K562 (cell line): ENCODE measurements around the gene TECPR2. TPM values are rescaled to one million over a fixed set of nuclear protein-coding genes. Genes with fewer than 3 reads are reported as not detected.

Experiments used
- ATAC-seq: fragments of 200-7000 bp; cut with Tn5 transposase; 3 replicates; pipeline ENCODE4 v1.9.1; 2020; ENCODE audit warnings: moderate library complexity
- BruUV-seq: library from RNA; stranded (reverse); fragments of 400-500 nt; replicated peaks from 2 replicates; lab custom pipeline; 2021; lab: Mats Ljungman, UMichigan
- CTCF ChIA-PET: fragments of 300-600 bp; formaldehyde crosslinking; extraction: SDS; loops from one replicate; lab custom pipeline; 2021; ENCODE audit warnings: low intra/inter-chr PET ratio; lab: Yijun Ruan, JAX
- POLR2A ChIA-PET: fragments of 300-600, 350-650 bp; sonication (Branson Sonifier 250); formaldehyde crosslinking; extraction: SDS; loops from one replicate; lab custom pipeline; 2021; ENCODE audit warnings: antibody characterized with exemption, inconsistent platforms; lab: Yijun Ruan, JAX
- DNase-seq, 4 experiments: peaks; one replicate each; pipeline versions ENCODE4 v3.0.0 to v3.0.0-alpha.2; 2011 to 2018; ENCODE audit warnings: low spot score in 3 of 4, mixed read lengths in 3 of 4; ENCODE audit errors: extremely low read depth in 1 of 4
- FAIRE-seq: peaks from 2 replicates; lab custom pipeline; 2011; peaks lifted over from hg19 to GRCh38; lab: Jason Lieb, UNC
- H2AFZ ChIP-seq: 2 replicates; pipeline ENCODE4 v1.6.0; 2011; ENCODE audit warnings: low read depth, low read length, control low read depth, inconsistent platforms
- H3K27ac ChIP-seq: fragments of 200-600 bp; 3 replicates; pipeline ENCODE4 v1.8.0; 2011; ENCODE audit warnings: low read depth, mild to moderate bottlenecking, control low read depth, inconsistent platforms, low read length, moderate library complexity, mixed read lengths; ENCODE audit errors: extremely low read depth
- H3K27me3 ChIP-seq, 2 experiments: fragments of 300-600 bp in 1 of 2; 2 replicates in 1 of 2; 3 replicates in 1 of 2; pipeline versions ENCODE4 v1.6.0 to v1.8.0; 2011; ENCODE audit warnings: inconsistent platforms in 2 of 2, low read length in 2 of 2, mild to moderate bottlenecking in 1 of 2, mixed read lengths in 1 of 2, moderate library complexity in 1 of 2; ENCODE audit not compliant: control insufficient read depth in 2 of 2, insufficient read depth in 2 of 2
- H3K36me3 ChIP-seq: fragments of 300-600 bp; 3 replicates; pipeline ENCODE4 v1.8.0; 2011; ENCODE audit warnings: mild to moderate bottlenecking, low read length, inconsistent platforms; ENCODE audit not compliant: control insufficient read depth, insufficient read depth
- H3K4me1 ChIP-seq, 2 experiments: fragments of 200-600 bp in 1 of 2; replicated peaks in 1 of 2; 2 replicates in 1 of 2; 3 replicates in 1 of 2; pipeline versions ENCODE4 v1.5.1 to v1.8.0; 2011; ENCODE audit warnings: inconsistent platforms in 2 of 2, low read length in 2 of 2, mild to moderate bottlenecking in 1 of 2, mixed read lengths in 1 of 2, moderate library complexity in 1 of 2; ENCODE audit not compliant: control insufficient read depth in 2 of 2, insufficient read depth in 2 of 2
- H3K4me2 ChIP-seq: 2 replicates; pipeline ENCODE4 v1.6.1; 2011; ENCODE audit warnings: low read length, control low read depth, inconsistent platforms, mixed read lengths; ENCODE audit not compliant: insufficient read depth
- H3K4me3 ChIP-seq: fragments of 200-600 bp; sonication (generic), shearing (Covaris generic); 2 replicates; pipeline ENCODE4 v1.5.1; 2016; ENCODE audit warnings: control low read depth, inconsistent platforms
- H3K79me2 ChIP-seq: fragments of 200-600 bp; 3 replicates; pipeline ENCODE4 v1.8.0; 2011; ENCODE audit warnings: low read length, inconsistent platforms; ENCODE audit not compliant: control insufficient read depth, insufficient read depth
- H3K9ac ChIP-seq, 2 experiments: 2 replicates each; pipeline versions ENCODE4 v1.6.0 to v1.6.1; 2011; ENCODE audit warnings: low read depth in 2 of 2, low read length in 2 of 2, control low read depth in 1 of 2, inconsistent platforms in 1 of 2, mild to moderate bottlenecking in 1 of 2, mixed read lengths in 1 of 2; ENCODE audit not compliant: insufficient read depth in 1 of 2
- H3K9me1 ChIP-seq: one replicate; pipeline ENCODE4 v1.6.0; 2011; ENCODE audit warnings: inconsistent platforms, mild to moderate bottlenecking, low read length, moderate library complexity; ENCODE audit not compliant: control insufficient read depth, insufficient read depth
- H3K9me3 ChIP-seq: replicated peaks from 2 replicates; pipeline ENCODE4 v1.5.1; 2011; ENCODE audit warnings: low read depth, low read length, inconsistent platforms; ENCODE audit not compliant: control insufficient read depth, insufficient read depth
- H4K20me1 ChIP-seq: replicated peaks from 2 replicates; pipeline ENCODE4 v1.6.1; 2011; ENCODE audit warnings: low read length, inconsistent platforms, mixed read lengths; ENCODE audit not compliant: control insufficient read depth, insufficient read depth
- HMGXB4 ChIP-seq: sonication (generic); formaldehyde crosslinking; IDR thresholded peaks from 2 replicates; pipeline ENCODE4 v1.8.1; 2023; ENCODE audit warnings: mild to moderate bottlenecking, missing genetic modification reagents
- PHF20 ChIP-seq: fragments of 450-650 bp; IDR thresholded peaks from 2 replicates; pipeline ENCODE4 v1.6.1; 2018; ENCODE audit not compliant: partially characterized antibody
- PKNOX1 ChIP-seq: fragments of 450-650 bp; IDR thresholded peaks from 2 replicates; pipeline ENCODE4 v1.6.1; 2016
- SFPQ ChIP-seq: fragments of 200-400 bp; formaldehyde crosslinking; IDR thresholded peaks from 2 replicates; pipeline ENCODE4 v1.6.1; 2017; ENCODE audit warnings: mild to moderate bottlenecking, low read depth, low read length, moderate library complexity
- ZNF41 ChIP-seq: fragments of 250-450 bp; sonication (Bioruptor Pico); conservative IDR thresholded peaks from 2 replicates; pipeline ENCODE4 v1.4.0; 2020; ENCODE audit warnings: mild to moderate bottlenecking
- WGBS: fragments of 100-300 bp; shearing (Covaris generic); methylation state at CpG from one replicate; pipeline ENCODE4 v1.1.6; 2016; ENCODE audit warnings: low coverage, mixed read lengths; ENCODE audit not compliant: insufficient coverage; ENCODE audit errors: missing lambda C conversion rate; 5-methylcytosine and 5-hydroxymethylcytosine counted together
- in situ Hi-C: fragments of 300-500 bp; cut with MboI; formaldehyde crosslinking; loops from 4 replicates; pipeline ENCODE4 v1.15.0; 2018; ENCODE audit warnings: inconsistent platforms, mixed read lengths
- intact Hi-C: fragments of 100-400 bp; cut with micrococcal nuclease; formaldehyde crosslinking; loops from 2 replicates; pipeline ENCODE4 v1.14.2; 2022
- polyA plus RNA-seq, 8 experiments: library from polyadenylated mRNA; depleted of rRNA in 4 of 8; stranded (reverse) in 5 of 8; unstranded in 3 of 8; fragments of >200 nt; fragmentation: Nextera tagmentation in 2 of 8; fragmentation: Illumina TruSeq in 1 of 8; extraction: Ambion mirVana in 2 of 8; extraction: Trizol in 1 of 8; gene quantifications; 2 replicates each; pipeline versions ENCODE4 v1.2.1 to v1.2.3, GENCODE V29; 2011 to 2014; ENCODE audit warnings: inconsistent platforms in 1 of 8, missing spikeins in 1 of 8
- total RNA-seq, 7 experiments: library from RNA; depleted of rRNA in 6 of 7; stranded (reverse); fragments of >200 nt in 6 of 7; fragmentation: Illumina TruSeq in 2 of 7; extraction: Trizol in 2 of 7; gene quantifications; 2 replicates each; pipeline versions ENCODE4 v1.2.1 to v1.2.3, GENCODE V29; 2011 to 2021; ENCODE audit warnings: low replicate concordance in 1 of 7

Gene TECPR2
- total and polyA plus RNA-seq, 9 of the 15 experiments (the other 6 are each of a cell fraction or from before 2014, with no cell fraction given): 0.04 to 3.0 (median 0.83) TPM

DNA sequence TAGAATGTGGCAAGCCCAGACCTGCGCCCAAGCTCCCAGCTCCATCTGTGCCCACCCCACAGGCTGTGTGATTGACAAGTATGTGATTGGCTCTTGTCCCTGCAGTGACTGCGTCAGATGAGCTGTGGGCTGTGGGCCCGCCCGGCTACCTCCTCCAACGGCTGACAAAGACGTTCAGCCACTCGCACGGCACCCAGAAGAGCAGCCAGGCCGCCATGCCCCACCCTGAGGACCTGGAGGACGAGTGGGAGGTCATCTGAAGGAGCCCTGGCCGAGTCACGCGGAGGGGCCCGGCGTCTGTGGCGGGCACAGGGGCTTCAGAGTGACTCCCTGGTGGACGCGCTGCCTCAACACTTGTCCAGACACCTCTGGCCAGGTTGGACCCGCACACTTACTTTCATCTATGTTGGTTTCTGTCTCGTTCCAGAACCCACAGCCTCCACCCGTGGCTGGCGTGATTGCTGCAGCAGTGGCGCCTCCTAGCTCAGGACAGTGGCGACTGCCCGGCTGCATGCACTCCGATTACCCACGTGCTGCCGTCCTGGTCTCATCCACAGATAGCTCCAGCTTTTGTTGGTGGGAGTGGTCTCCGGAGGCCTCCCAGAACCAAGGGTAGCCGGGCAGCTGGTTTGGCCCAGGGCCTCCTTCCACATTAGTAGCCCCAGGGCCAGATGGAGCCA is 135.4 kb downstream of the TECPR2 start (continued):
- no peak for TF ChIP-seq SFPQ
- no peak for TF ChIP-seq PKNOX1

DNA sequence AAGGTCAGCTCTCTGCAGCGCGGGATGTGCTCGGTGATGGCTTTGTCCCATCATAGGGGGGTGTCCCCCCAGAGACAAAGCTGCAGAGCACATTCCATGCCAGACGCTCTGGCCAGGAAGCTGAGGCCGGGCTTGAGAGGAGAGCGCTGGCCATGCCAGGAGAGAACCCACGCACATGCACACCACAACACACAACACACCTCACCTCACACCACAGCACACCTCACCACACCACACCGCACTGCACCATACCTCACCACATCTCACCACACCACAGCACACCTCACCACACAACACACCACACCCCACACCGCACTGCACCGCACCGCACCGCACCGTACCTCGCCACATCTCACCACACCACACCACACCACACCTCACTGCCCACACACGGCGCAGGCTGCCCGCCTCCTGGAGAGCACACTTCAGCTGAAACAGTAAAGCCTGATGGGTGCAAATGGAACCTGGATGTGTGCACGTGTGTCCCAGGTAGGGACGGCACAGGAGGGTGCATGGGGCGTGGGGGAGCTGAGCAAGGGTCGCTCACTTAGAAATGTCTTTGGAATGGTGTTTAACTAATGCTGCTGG is 136.0 kb downstream of the TECPR2 start:
- H3K9me1 ChIP-seq: no peaks in the 10 kb centered on the region
- H3K4me2 ChIP-seq: no peak overlapping the region
- intact Hi-C loops (loop anchor here (1.0 kb wide), 1 partner anchor 60 kb away; no protein-coding TSS in a partner anchor), in situ Hi-C loops (no loop called here)
- peak overlapping the region in 1 of 2 experiments; percentile 4; a peak in 2 of 4 replicates for H3K9ac ChIP-seq
- no peak overlapping the region for H2AFZ ChIP-seq
- no peaks in the 10 kb centered on the region for H4K20me1 ChIP-seq
- BruUV-seq: no TSS peak
- no peaks in the 10 kb centered on the region for H3K36me3 ChIP-seq
- H3K9me3 ChIP-seq: no peaks in the 10 kb centered on the region
- ATAC-seq (no peak), FAIRE-seq (no peak), DNase-seq (peak in 1 of 4 experiments; percentile 1)
- CTCF ChIA-PET: no interaction called here
- POLR2A ChIA-PET: interaction anchor here (0.7 kb wide), 1 partner anchor 452 kb away, joined by 3 read pairs; no protein-coding TSS in a partner anchor
- H3K27me3 ChIP-seq: no peaks in the 10 kb centered on the region
- no peaks in the 10 kb centered on the region for H3K79me2 ChIP-seq
- TF ChIP-seq HMGXB4 (CRISPR knock-in tag) (no peak), PHF20 (no peak), ZNF41 (no peak)
- no peak overlapping the region for H3K4me3 ChIP-seq
- WGBS: 74% methylated on average over 10 of the region's 21 CpGs
- H3K27ac ChIP-seq: no peak overlapping the region
- H3K4me1 ChIP-seq: peaks cover 21 to 58% of the 10 kb centered on the region in 2 experiments; a peak in 4 of 5 replicates
